Measurements from ENCODE around the gene PLXDC1. TPM values are rescaled to one million over a fixed set of nuclear protein-coding genes. Genes with fewer than 3 reads are reported as not detected.
A peak's percentile ranks its signal among the peaks of the same experiment; 100 is the strongest.
"Not testable (repeated sequence)": the region's sequence is repeated elsewhere in the genome, so short reads cannot be mapped to it uniquely, and the experiment has no call there.

The PLXDC1 gene
- total RNA-seq, 1 experiment from 2014 or later = 0.75 TPM

DNA sequence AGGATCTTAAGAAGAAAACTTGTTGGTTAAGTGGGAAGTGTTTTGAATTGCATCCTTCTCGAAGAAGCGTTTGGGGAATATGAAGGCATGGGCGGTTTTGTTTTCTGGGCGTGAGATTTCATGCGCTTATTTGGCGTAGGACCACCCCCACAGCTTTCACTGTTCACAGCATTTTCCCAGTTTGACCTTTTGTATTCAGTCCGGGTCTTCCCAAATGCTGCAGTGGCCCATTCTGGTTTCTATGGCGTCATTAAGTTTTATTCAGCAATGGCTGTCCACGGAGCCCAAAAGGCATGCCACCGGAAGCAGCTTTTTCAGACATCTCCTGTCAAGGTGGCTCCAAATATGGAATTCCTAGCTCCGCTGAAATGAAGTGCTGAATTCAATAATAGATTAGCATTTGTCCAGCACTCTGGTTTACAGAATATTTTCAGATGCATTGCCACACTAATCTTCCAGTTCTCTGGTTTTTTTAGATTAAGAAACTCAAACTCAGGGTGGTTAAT is 93.7 kb downstream of the PLXDC1 start:
- TF ChIP-seq CTCF (conservative IDR thresholded peaks at IDR 0.05; ENCODE audit: low read depth, low read length) (no peak), EZH2 (IDR thresholded peaks at IDR 0.05; ENCODE audit: borderline replicate concordance, low read depth, low read length, poor library complexity, severe bottlenecking) (no peak)
- peak overlapping the region; percentile 58 for H3K4me3 ChIP-seq (ENCODE audit: low read depth, low read length, poor library complexity, severe bottlenecking)
- intact Hi-C loops (cut with micrococcal nuclease; ENCODE audit: unreplicated experiment) = no loop called here
- no peaks in the 10 kb centered on the region for H3K4me1 ChIP-seq (ENCODE audit: insufficient read depth, low read length, poor library complexity, severe bottlenecking)
- DNase-seq (ENCODE audit: low spot score) = no peak
- H3K36me3 ChIP-seq (ENCODE audit: insufficient read depth, low read length, poor library complexity, severe bottlenecking) = no peaks in the 10 kb centered on the region
- no peaks in the 10 kb centered on the region for H3K9me3 ChIP-seq (ENCODE audit: low read depth, low read length, poor library complexity, severe bottlenecking)
- H3K27me3 ChIP-seq (replicated peaks; ENCODE audit: insufficient read depth, low read depth, low read length, poor library complexity) = no peaks in the 10 kb centered on the region
- ChIA-PET POLR2A (ENCODE audit: low non-redundant PET) (no interaction called here), CTCF (no interaction called here)
- no peak overlapping the region for H3K27ac ChIP-seq (ENCODE audit: low read depth, low read length, poor library complexity, severe bottlenecking)
- BruUV-seq (replicated peaks) = no TSS peak

- no peak for DNase-seq (ENCODE audit: low spot score)
- POLR2A ChIA-PET (ENCODE audit: low non-redundant PET) = no interaction called here
- BruUV-seq (replicated peaks) = no TSS peak
- Histone ChIP-seq H3K4me3 (ENCODE audit: low read depth, low read length, poor library complexity, severe bottlenecking) (no peak overlapping the region), H3K27ac (ENCODE audit: low read depth, low read length, poor library complexity, severe bottlenecking) (no peak overlapping the region), H3K36me3 (ENCODE audit: insufficient read depth, low read length, poor library complexity, severe bottlenecking) (no peaks in the 10 kb centered on the region), H3K9me3 (ENCODE audit: low read depth, low read length, poor library complexity, severe bottlenecking) (no peaks in the 10 kb centered on the region), H3K27me3 (replicated peaks; ENCODE audit: insufficient read depth, low read depth, low read length, poor library complexity) (no peaks in the 10 kb centered on the region), H3K4me1 (ENCODE audit: insufficient read depth, low read length, poor library complexity, severe bottlenecking) (no peaks in the 10 kb centered on the region)
- CTCF ChIA-PET = no interaction called here
- TF ChIP-seq CTCF (conservative IDR thresholded peaks at IDR 0.05; ENCODE audit: low read depth, low read length) = no peak
- no peak for TF ChIP-seq EZH2 (IDR thresholded peaks at IDR 0.05; ENCODE audit: borderline replicate concordance, low read depth, low read length, poor library complexity, severe bottlenecking)
- intact Hi-C loops (cut with micrococcal nuclease; ENCODE audit: unreplicated experiment) = no loop called here
Measured at GRCh38 chr17:39054111-39054645, 97.3 kb downstream of the PLXDC1 start.

DNA sequence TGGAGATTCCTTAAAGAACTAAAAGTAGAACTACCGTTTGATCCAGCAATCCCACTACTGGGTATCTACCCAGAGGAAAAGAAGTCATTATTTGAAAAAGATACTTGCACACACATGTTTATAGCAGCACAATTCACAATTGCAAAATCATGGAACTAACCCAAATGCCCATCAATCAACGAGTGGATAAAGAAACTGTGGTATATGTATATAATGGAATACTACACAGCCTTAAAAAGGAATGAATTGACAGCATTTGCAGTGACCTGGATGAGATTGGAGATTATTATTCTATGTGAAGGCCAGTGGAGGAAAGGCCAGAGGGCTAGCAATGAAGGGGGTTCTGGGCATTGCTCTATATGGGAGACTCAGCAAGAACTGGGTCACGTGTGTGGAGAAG is 99.0 kb downstream of the PLXDC1 start:
- CTCF ChIA-PET; POLR2A ChIA-PET (ENCODE audit: low non-redundant PET): not testable (repeated sequence)

GRCh38 chr17:39051001-39051585 is 100.3 kb downstream of the PLXDC1 start:
- no TSS peak for BruUV-seq (replicated peaks)
- Histone ChIP-seq H3K36me3 (ENCODE audit: insufficient read depth, low read length, poor library complexity, severe bottlenecking) (no peaks in the 10 kb centered on the region), H3K9me3 (ENCODE audit: low read depth, low read length, poor library complexity, severe bottlenecking) (no peaks in the 10 kb centered on the region), H3K4me1 (ENCODE audit: insufficient read depth, low read length, poor library complexity, severe bottlenecking) (no peaks in the 10 kb centered on the region), H3K4me3 (ENCODE audit: low read depth, low read length, poor library complexity, severe bottlenecking) (no peak overlapping the region), H3K27ac (ENCODE audit: low read depth, low read length, poor library complexity, severe bottlenecking) (no peak overlapping the region), H3K27me3 (replicated peaks; ENCODE audit: insufficient read depth, low read depth, low read length, poor library complexity) (no peaks in the 10 kb centered on the region)
- CTCF ChIA-PET = no interaction called here
- POLR2A ChIA-PET (ENCODE audit: low non-redundant PET) = no interaction called here
- DNase-seq (ENCODE audit: low spot score) = no peak
- TF ChIP-seq CTCF (conservative IDR thresholded peaks at IDR 0.05; ENCODE audit: low read depth, low read length) (no peak), EZH2 (IDR thresholded peaks at IDR 0.05; ENCODE audit: borderline replicate concordance, low read depth, low read length, poor library complexity, severe bottlenecking) (no peak)
- intact Hi-C loops (cut with micrococcal nuclease; ENCODE audit: unreplicated experiment) = no loop called here

More for the DNA sequence above, 99.0 kb downstream of the PLXDC1 start:
- H3K27ac ChIP-seq (ENCODE audit: low read depth, low read length, poor library complexity, severe bottlenecking); H3K36me3 ChIP-seq (ENCODE audit: insufficient read depth, low read length, poor library complexity, severe bottlenecking); DNase-seq (ENCODE audit: low spot score); H3K27me3 ChIP-seq (replicated peaks; ENCODE audit: insufficient read depth, low read depth, low read length, poor library complexity); intact Hi-C loops (cut with micrococcal nuclease; ENCODE audit: unreplicated experiment); BruUV-seq (replicated peaks); H3K4me1 ChIP-seq (ENCODE audit: insufficient read depth, low read length, poor library complexity, severe bottlenecking); H3K9me3 ChIP-seq (ENCODE audit: low read depth, low read length, poor library complexity, severe bottlenecking); H3K4me3 ChIP-seq (ENCODE audit: low read depth, low read length, poor library complexity, severe bottlenecking): not testable (repeated sequence)

All from A673 (cell line).